Activated CD4-positive, alpha-beta T cell treated with anti-CD3 and anti-CD28 coated beads, Interleukin-2, amount 50 U/mL, for 24 hours (primary cell): ENCODE measurements around the gene SOX4.

Source experiments
- DNase-seq, 2 donors: peaks; one replicate each; pipeline ENCODE4 v3.0.0-alpha.2; 2020; ENCODE audit warnings: low read depth in 1 of 2, low spot score in 1 of 2

SOX4 gene

DNA sequence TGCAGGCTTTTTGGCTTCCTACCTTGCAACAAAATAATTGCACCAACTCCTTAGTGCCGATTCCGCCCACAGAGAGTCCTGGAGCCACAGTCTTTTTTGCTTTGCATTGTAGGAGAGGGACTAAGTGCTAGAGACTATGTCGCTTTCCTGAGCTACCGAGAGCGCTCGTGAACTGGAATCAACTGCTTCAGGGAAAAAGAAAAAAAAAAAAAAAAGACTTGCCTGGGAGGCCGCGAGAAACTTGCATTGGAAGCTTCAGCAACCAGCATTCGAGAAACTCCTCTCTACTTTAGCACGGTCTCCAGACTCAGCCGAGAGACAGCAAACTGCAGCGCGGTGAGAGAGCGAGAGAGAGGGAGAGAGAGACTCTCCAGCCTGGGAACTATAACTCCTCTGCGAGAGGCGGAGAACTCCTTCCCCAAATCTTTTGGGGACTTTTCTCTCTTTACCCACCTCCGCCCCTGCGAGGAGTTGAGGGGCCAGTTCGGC, 420 bp downstream of the SOX4 start:
- no peak for DNase-seq

DNA sequence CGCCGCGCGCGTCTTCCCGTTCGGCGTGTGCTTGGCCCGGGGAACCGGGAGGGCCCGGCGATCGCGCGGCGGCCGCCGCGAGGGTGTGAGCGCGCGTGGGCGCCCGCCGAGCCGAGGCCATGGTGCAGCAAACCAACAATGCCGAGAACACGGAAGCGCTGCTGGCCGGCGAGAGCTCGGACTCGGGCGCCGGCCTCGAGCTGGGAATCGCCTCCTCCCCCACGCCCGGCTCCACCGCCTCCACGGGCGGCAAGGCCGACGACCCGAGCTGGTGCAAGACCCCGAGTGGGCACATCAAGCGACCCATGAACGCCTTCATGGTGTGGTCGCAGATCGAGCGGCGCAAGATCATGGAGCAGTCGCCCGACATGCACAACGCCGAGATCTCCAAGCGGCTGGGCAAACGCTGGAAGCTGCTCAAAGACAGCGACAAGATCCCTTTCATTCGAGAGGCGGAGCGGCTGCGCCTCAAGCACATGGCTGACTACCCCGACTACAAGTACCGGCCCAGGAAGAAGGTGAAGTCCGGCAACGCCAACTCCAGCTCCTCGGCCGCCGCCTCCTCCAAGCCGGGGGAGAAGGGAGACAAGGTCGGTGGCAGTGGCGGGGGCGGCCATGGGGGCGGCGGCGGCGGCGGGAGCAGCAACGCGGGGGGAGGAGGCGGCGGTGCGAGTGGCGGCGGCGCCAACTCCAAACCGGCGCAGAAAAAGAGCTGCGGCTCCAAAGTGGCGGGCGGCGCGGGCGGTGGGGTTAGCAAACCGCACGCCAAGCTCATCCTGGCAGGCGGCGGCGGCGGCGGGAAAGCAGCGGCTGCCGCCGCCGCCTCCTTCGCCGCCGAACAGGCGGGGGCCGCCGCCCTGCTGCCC, 1.1 kb downstream of the SOX4 start:
- DNase-seq = no peak

DNA sequence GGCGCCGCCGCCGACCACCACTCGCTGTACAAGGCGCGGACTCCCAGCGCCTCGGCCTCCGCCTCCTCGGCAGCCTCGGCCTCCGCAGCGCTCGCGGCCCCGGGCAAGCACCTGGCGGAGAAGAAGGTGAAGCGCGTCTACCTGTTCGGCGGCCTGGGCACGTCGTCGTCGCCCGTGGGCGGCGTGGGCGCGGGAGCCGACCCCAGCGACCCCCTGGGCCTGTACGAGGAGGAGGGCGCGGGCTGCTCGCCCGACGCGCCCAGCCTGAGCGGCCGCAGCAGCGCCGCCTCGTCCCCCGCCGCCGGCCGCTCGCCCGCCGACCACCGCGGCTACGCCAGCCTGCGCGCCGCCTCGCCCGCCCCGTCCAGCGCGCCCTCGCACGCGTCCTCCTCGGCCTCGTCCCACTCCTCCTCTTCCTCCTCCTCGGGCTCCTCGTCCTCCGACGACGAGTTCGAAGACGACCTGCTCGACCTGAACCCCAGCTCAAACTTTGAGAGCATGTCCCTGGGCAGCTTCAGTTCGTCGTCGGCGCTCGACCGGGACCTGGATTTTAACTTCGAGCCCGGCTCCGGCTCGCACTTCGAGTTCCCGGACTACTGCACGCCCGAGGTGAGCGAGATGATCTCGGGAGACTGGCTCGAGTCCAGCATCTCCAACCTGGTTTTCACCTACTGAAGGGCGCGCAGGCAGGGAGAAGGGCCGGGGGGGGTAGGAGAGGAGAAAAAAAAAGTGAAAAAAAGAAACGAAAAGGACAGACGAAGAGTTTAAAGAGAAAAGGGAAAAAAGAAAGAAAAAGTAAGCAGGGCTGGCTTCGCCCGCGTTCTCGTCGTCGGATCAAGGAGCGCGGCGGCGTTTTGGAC, 2.0 kb downstream of the SOX4 start:
- no peak for DNase-seq

DNA sequence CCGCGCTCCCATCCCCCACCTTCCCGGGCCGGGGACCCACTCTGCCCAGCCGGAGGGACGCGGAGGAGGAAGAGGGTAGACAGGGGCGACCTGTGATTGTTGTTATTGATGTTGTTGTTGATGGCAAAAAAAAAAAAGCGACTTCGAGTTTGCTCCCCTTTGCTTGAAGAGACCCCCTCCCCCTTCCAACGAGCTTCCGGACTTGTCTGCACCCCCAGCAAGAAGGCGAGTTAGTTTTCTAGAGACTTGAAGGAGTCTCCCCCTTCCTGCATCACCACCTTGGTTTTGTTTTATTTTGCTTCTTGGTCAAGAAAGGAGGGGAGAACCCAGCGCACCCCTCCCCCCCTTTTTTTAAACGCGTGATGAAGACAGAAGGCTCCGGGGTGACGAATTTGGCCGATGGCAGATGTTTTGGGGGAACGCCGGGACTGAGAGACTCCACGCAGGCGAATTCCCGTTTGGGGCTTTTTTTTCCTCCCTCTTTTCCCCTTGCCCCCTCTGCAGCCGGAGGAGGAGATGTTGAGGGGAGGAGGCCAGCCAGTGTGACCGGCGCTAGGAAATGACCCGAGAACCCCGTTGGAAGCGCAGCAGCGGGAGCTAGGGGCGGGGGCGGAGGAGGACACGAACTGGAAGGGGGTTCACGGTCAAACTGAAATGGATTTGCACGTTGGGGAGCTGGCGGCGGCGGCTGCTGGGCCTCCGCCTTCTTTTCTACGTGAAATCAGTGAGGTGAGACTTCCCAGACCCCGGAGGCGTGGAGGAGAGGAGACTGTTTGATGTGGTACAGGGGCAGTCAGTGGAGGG, 2.8 kb downstream of the SOX4 start:
- DNase-seq = no peak

- no peak for DNase-seq
Measured at GRCh38 chr6:21596949-21597682, 3.6 kb downstream of the SOX4 start.

GRCh38 chr6:21597801-21598673, 4.5 kb downstream of the SOX4 start:
- no peak for DNase-seq

- no peak for DNase-seq
Measured at GRCh38 chr6:21598674-21599023, 5.1 kb downstream of the SOX4 start.

GRCh38 chr6:21599051-21599696, 5.6 kb downstream of the SOX4 start:
- DNase-seq = no peak

- no peak for DNase-seq
Measured at GRCh38 chr6:21601339-21601923, 7.9 kb downstream of the SOX4 start.

DNA sequence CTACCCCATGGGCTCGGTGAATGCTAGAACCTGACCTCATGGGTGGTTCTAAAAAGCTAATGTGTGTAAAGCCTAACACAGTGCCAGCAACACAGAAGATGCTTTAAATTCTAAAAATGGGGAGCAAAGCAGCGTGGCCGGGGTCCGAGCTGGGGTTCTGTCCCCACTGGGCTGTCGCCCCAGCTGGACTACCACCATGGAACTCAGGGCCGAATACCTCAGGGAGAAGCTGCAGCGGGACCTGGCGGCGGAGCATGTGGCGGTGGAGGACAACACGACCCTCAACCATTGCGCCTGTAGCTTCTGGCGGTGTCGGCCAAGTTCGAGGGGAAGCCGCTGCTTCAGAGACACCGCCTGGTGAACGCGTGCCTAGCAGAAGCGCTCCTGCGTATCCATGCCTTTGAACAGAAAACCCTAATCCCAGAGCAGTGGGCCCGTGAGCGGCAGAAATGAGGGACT, 8.4 kb downstream of the SOX4 start:
- DNase-seq = no peak

DNA sequence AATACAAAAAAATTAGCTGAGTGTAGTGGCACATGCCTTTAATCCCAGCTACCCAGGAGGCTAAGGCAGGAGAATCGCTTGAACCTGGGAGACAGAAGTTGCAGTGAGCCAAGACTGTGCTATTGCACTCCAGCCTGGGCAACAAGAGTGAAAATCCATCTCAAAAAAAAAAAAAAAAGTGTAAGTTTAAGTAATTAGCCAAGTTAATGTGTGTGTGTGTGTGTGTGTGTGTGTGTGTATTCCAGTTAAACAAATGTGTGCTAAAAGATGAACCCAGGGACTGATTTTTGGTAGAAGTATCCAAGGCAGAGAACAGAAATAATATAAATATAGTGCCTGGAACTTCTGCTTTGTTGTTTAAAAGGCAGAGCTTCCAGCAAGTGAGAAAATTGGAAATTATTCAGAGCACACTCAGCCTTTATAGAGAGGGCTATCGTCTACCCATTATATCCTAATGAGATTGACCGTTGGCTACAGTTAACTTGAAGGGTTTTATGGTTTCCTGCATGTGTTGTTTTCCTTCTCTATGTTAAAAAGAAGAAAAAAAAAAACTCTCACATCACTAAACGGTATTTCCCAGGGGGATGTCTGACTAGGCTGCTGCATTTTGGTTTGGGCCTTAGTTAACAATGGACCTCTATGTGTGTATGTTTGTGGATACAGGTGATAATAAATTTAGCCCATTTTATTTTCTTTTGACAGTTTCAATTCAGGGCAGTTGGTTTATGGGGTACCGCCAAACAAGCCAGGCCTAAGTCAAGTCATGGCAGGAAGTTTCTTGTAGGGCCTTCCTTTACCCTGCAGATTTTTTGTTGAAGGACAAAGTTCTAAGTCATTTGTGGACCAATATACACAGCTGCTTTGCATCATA, 9.8 kb downstream of the SOX4 start:
- no peak for DNase-seq

- DNase-seq = no peak
Measured at GRCh38 chr6:21604081-21604480, 10.5 kb downstream of the SOX4 start.

DNA sequence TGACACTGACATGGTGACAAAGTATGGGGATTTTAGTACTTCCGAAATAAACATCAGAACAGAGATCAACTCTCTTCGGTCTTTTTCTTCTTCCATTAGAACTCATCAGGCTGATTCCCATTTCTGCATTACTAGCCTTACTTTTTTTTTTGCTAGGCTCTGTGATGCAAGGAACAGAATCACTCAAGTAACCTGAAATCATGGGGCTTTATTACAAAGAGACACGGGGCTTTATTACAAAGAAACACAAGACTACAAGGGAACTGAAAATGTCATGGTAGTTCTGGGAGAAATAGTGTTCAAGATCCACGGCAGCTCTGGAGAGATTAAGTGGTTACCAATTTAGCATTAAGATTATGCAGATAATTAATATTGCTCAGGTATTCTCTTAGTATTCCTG, 11.6 kb downstream of the SOX4 start:
- DNase-seq = no peak

GRCh38 chr6:21608601-21609000, 15.1 kb downstream of the SOX4 start:
- no peak for DNase-seq

GRCh38 chr6:21609881-21610329, 16.4 kb downstream of the SOX4 start:
- DNase-seq = no peak

DNA sequence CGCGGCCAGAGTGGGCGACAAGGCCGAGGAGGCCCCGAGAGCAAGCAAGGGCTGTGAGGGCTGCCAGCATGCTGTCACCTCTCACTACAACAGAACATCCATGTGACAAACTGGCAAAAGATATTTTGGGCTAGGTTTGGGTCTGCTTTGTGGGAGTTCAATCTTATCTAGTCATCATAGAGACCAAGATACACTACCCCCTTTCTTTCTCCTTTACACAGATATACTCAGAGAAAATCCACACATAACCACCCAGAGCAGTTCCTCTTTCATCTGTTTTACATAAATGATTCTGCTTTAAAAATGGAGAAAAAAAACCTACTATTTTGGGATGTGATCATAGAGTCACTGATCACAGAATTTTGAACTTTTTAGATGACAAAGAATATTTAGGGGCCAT, 16.8 kb downstream of the SOX4 start:
- no peak for DNase-seq

GRCh38 chr6:21611485-21611884, 17.9 kb downstream of the SOX4 start:
- no peak for DNase-seq
